H1 (cell line): ENCODE results near the gene AMN. TPM values are rescaled to one million over a fixed set of nuclear protein-coding genes. Genes with fewer than 3 reads are reported as not detected.

Experiments
- CHD7 ChIP-seq: fragments of 300-600 bp; sonication (generic); IDR thresholded peaks from 2 replicates; pipeline ENCODE4 v1.7.1; 2012; ENCODE audit warnings: low read length, moderate library complexity, mild to moderate bottlenecking, inconsistent platforms; ENCODE audit not compliant: insufficient replicate concordance
- RAD21 ChIP-seq, 2 experiments: IDR thresholded peaks in 1 of 2; conservative IDR thresholded peaks in 1 of 2; 2 replicates each; pipeline ENCODE4 v1.6.1; 2011; ENCODE audit warnings: low read depth in 2 of 2, low read length in 2 of 2, improper control_type of control experiment in 1 of 2, inconsistent platforms in 1 of 2, mild to moderate bottlenecking in 1 of 2, moderate library complexity in 1 of 2
- SIX5 ChIP-seq: IDR thresholded peaks from 2 replicates; pipeline ENCODE4 v1.6.1; 2011; ENCODE audit warnings: mild to moderate bottlenecking, low read depth, low read length
- polyA plus RNA-seq, 7 experiments: library from polyadenylated mRNA; depleted of rRNA in 3 of 7; stranded (reverse) in 5 of 7; unstranded in 2 of 7; fragments of >200 nt in 5 of 7; fragments of 200-250 nt in 2 of 7; gene quantifications; 1 replicate in 5 of 7; 2 replicates in 1 of 7; 4 replicates in 1 of 7; pipeline versions ENCODE4 v1.2.1 to v1.2.3, GENCODE V29; 2011 to 2013; ENCODE audit warnings: missing spikeins in 2 of 7, mixed read lengths in 2 of 7
- total RNA-seq: library from RNA; stranded (reverse); fragmentation: NEBNext Ultra II Directional; extraction: Animal tissue kit (Norgen Biotek cat#: 25700); gene quantifications from 2 replicates; pipeline ENCODE4 v1.2.1, GENCODE V29; 2021

The AMN gene
- total and polyA plus RNA-seq, 2 of the 8 experiments (the other 6 are each of a cell fraction or from before 2014, with no cell fraction given), result 0.77 to 1.5 TPM

GRCh38 chr14:102949801-102950451 lies 27.5 kb downstream of the AMN start (continued):
- TF ChIP-seq CHD7 (no peak), RAD21 (IDR thresholded peaks at IDR 0.05 in 1 of 2, conservative IDR thresholded peaks at IDR 0.05 in 1 of 2; ENCODE audit: low read depth in 2 of 2, low read length in 2 of 2) (no peak), SIX5 (no peak)
